ENCODE measurements around the gene GABBR2. TPM values are rescaled to one million over a fixed set of nuclear protein-coding genes. Genes with fewer than 3 reads are reported as not detected.

GABBR2 gene
- total and polyA plus RNA-seq, 9 of the 15 experiments (the other 6 are each of a cell fraction or from before 2014, with no cell fraction given), result 0.15 to 1.9 (median 0.32) TPM

GRCh38 chr9:98341157-98342097 lies 367.3 kb downstream of the GABBR2 start (continued):
- TF ChIP-seq, protein P1, sequence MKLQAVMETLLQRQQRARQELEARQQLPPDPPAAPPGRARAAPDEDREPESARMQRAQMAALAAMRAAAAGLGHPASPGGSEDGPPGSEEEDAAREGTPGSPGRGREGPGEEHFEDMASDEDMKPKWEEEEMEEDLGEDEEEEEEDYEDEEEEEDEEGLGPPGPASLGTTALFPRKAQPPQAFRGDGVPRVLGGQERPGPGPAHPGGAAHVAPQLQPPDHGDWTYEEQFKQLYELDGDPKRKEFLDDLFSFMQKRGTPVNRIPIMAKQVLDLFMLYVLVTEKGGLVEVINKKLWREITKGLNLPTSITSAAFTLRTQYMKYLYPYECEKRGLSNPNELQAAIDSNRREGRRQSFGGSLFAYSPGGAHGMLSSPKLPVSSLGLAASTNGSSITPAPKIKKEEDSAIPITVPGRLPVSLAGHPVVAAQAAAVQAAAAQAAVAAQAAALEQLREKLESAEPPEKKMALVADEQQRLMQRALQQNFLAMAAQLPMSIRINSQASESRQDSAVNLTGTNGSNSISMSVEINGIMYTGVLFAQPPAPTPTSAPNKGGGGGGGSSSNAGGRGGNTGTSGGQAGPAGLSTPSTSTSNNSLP (IDR thresholded peaks at IDR 0.05; ENCODE audit: borderline replicate concordance, low read depth, low read length), result no peak; the same call in none of the 2 replicates
- TF ChIP-seq SPI1 (IDR thresholded peaks at IDR 0.05; ENCODE audit: borderline replicate concordance, low read depth, low read length) (peak; percentile 78; the same call in 1 of the 2 replicates), SMARCA4 (IDR thresholded peaks at IDR 0.05) (peak; percentile 87), CXXC5 (CRISPR knock-in tag; IDR thresholded peaks at IDR 0.05) (peak; percentile 82), MECOM (CRISPR knock-in tag; IDR thresholded peaks at IDR 0.05) (0 out of 2 replicates have a peak, but pooled peaks have one; percentile 35), MYNN (IDR thresholded peaks at IDR 0.05) (peak; percentile 54; the same call in 1 of the 2 replicates), MYNN (CRISPR knock-in tag; IDR thresholded peaks at IDR 0.05) (no peak), AFF1 (IDR thresholded peaks at IDR 0.05; ENCODE audit: low read depth in 1 of 2, partially characterized antibody in 2 of 2) (peak in 1 of 2 experiments; percentile 64), CCNT2 (IDR thresholded peaks at IDR 0.05; ENCODE audit: borderline replicate concordance, extremely low read depth, insufficient read length, low read depth, low read length) (peak; percentile 84), PPARD (CRISPR knock-in tag; IDR thresholded peaks at IDR 0.05) (no peak), RBM22 (IDR thresholded peaks at IDR 0.05; ENCODE audit: low read depth, low read length, poor library complexity, severe bottlenecking) (no peak), ZNF717 (CRISPR knock-in tag; IDR thresholded peaks at IDR 0.05) (no peak), ZKSCAN3 (CRISPR knock-in tag; IDR thresholded peaks at IDR 0.05) (no peak), SMAD3 (CRISPR knock-in tag; conservative IDR thresholded peaks at IDR 0.05) (no peak), SAFB (IDR thresholded peaks at IDR 0.05; ENCODE audit: borderline replicate concordance, low read depth, low read length) (no peak), FOXK2 (conservative IDR thresholded peaks at IDR 0.05 in 1 of 2, IDR thresholded peaks at IDR 0.05 in 1 of 2; ENCODE audit: low read depth in 2 of 2) (0 out of 4 replicates have a peak, but pooled peaks have one; percentile 41 to 43), STAT5A (IDR thresholded peaks at IDR 0.05; ENCODE audit: borderline replicate concordance, low read length) (peak; percentile 53), CBX3 (IDR thresholded peaks at IDR 0.05; ENCODE audit: borderline replicate concordance in 1 of 2, low read length in 2 of 2) (peak in 1 of 2 experiments; percentile 14; a peak in 1 of 3 replicates), RNF2 (IDR thresholded peaks at IDR 0.05) (peak; percentile 62; the same call in 1 of the 2 replicates)
- TF ChIP-seq, protein P2, sequence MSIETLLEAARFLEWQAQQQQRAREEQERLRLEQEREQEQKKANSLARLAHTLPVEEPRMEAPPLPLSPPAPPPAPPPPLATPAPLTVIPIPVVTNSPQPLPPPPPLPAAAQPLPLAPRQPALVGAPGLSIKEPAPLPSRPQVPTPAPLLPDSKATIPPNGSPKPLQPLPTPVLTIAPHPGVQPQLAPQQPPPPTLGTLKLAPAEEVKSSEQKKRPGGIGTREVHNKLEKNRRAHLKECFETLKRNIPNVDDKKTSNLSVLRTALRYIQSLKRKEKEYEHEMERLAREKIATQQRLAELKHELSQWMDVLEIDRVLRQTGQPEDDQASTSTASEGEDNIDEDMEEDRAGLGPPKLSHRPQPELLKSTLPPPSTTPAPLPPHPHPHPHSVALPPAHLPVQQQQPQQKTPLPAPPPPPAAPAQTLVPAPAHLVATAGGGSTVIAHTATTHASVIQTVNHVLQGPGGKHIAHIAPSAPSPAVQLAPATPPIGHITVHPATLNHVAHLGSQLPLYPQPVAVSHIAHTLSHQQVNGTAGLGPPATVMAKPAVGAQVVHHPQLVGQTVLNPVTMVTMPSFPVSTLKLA (conservative IDR thresholded peaks at IDR 0.05), result peak in 1 of 2 experiments; percentile 67; a peak in 2 of 4 replicates

All from K562 (cell line).